OCI-M1 (cell line): Measurements from ENCODE around the gene TNRC6B.
"Not testable (repeated sequence)": the region's sequence is repeated elsewhere in the genome, so short reads cannot be mapped to it uniquely, and the experiment has no call there.

Source experiments
- DNase-seq: peaks from one replicate; lab custom pipeline; 2025; lab: John Stamatoyannopoulos, UW

TNRC6B gene

DNA sequence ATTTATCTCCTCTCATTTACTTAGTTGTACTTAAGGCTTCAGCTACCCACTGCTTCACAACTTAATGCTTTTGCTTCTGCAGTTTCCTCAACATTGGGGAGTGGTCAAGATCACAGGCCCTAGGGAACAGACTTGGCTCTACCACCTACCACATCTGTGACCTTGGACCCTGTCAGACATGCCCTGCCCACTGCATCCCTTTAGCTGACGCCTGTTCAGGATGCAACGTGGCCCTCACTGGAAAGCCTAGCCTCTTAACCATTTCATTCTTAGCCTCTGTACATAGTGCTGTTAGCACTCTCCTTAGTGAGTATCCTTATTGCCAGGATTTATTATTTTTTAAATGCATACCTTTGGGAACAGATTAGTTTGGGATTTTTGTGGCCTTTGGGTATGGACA is 34.4 kb downstream of the TNRC6B start:
- DNase-seq: no peak

DNA sequence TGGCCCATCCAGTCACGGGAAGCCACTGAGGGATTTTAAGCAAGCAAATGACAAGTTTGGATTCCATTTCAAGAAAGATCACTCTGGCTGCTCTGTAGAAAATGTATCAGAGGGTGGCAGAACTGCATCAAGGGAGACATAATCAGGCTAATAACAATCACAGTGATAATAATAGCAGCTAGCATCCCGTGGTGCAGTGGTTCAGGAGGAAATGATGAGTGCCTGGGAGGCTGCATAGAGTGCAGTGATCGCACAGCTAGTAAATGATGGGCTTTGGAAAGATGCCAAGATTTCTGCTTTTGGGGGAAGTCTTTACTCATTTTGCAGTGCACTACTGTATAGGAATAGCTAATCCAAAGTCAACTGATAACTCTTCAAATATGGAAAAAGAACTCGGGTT is 35.8 kb downstream of the TNRC6B start:
- no peak for DNase-seq

DNA sequence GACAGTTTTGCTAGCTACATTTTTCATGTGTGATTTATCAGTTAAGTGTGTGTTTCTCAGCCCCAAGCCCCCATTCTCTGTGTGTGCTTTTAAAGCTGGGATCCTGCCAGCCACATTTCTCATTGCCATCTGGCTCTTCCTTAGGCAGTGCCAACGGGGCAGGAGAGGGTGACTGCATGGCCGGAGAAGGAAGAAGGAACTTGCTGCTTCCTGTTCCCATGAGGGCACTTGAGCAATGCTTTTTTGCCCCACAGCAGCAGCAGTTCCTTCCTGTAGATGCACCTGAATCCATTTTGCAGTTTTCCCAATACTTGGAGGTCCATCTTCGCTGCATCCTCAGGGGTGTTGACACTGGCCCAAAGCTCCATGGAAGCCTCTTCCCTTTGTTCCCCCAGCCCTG is 37.5 kb downstream of the TNRC6B start:
- DNase-seq: no peak

DNA sequence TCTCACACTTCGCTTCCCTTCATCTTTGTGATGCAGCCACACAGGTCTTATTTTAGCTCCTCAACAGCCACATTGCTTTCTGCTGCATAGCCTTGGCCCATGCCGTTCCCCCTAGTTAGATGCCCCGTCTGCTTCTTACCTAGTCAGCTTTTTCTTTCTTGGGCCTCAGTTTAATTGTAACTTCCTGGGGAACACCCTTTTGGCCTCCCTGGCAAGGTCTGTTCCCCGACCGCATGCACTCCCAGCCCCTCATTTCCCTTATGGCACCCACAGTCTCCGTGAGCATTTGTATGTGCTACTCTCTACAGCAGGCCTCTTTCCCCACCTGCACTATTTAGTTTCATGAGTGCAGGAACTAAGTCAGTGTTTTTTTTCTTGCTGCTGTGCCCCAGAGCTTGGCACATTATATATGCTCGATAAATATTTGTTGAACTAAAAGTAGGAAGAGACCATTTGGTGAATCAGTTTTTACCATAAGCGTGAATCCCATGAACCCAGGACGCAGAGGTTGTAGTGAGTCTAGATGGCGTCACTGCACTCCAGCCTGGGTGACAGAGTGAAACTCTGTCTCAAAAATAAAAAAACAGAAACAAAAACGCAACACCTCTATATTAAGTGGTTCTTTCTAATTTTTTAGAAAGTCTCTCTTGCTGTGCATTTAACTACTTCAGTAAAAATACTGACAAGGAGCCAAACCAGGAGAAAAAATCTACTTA is 38.5 kb downstream of the TNRC6B start:
- no peak for DNase-seq

DNA sequence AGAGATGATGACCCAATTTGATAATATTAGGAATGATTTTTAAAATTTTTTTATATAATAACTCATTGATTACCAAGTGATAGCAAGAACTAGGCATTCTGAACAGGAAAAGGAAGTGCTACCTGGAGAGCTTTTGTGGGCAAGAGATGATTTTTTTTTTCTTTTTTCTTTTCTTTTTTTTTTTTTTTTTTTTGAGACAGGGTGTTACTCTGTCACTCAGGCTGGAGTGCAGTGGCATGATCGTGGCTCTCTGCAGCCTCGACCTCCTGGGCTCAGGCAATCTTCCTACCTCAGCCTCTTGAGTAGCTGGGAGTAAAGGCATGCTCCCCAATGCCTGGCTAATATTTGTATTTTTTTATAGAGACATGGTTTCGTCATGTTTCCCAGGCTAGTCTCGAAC is 40.4 kb downstream of the TNRC6B start:
- DNase-seq: no peak

DNA sequence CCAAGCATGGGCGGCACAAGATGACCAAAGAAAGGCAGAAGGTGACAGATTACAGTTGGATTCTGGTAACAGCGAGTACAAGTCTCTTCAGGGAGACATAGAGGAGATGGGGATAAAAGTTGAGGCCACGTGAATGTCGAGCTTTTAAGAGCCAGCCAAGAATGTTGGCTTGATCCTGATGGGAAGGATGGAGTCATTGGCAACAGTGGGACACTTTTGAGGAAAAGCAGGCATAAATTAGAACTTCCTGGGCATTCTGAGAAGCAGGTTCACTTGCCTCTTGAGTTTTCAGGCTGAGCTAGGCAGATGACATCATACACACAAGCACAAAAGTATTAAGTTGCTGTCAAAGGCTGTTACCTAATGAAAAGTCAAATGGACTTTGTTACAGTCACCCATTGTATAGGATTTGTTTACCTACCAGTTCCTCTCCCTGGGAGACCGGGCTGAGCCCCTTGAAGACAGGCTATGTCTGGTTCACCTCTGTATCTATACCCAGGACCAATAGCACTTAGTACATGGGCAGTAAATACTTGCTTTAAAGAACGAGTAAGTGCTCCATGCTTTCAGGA is 41.1 kb downstream of the TNRC6B start:
- no peak for DNase-seq

DNA sequence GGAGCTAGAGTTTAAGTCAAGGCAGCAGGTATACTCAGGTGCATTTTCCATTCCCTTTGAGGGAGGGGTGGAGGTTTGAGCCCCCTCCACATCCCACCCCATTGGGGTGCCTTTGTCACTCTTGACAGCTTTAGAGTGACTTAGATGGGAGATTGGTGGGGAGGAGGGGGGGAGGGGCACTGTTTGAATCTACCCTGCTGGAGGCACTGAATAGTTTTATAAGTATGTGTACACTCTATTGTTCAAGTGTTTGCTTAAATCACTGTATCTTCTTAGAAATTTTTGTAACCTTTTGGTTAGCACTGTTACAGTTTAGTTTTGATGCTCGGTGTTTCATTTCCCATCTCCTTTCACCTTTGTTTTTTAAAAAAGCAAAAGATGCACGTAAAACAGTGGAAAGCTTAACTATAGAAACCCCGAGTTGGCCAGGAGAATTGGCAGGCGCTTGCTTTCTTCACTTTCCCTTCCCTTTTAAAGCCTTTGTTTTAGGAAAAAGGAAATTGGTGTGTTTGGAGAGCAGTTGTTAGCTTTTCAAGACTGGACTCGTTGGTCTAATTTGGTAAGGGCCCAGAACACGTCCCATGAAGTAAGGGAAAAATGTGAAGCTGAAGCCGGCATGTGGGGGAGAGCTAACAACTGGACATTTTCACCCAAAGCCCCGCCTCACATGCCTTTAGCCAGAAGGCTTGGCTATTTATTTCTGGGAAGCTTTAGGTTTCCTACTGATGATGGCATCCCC is 42.8 kb downstream of the TNRC6B start:
- DNase-seq: no peak

DNA sequence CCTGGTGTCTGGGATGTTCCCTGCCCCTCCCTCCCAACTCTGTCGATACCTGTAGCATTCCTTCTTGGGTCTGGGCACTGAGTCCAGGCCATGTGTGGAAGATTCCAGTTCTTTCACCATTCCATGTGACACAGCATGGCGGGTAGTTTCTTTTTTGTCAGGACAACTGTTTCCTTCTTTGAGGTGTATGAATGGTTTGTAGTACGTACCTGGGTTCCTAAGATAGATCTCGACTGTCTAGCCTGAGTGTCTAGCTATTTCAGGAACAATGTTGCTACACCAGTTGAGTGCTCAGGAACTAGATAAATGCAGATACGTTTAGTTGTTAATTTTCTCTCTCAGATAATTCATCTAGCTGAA is 43.3 kb downstream of the TNRC6B start:
- no peak for DNase-seq

DNA sequence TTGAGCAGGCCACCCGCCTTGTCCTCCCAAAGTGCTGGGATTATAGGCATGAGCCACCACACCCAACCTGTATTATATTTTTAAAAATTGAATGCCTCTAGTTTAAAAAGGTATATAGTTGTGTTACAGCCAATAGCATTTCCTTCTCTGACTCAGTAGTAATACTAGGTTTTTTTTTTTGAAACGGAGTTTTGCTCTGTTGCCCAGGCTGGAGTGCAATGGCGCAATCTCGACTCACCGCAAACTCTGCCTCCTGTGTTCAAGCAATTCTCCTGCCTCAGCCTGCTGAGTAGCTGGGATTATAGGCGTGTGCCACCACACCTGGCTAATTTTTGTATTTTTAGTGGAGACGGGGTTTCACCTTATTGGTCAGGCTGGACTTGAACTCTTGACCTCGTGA is 45.3 kb downstream of the TNRC6B start:
- not testable (repeated sequence) for DNase-seq

DNA sequence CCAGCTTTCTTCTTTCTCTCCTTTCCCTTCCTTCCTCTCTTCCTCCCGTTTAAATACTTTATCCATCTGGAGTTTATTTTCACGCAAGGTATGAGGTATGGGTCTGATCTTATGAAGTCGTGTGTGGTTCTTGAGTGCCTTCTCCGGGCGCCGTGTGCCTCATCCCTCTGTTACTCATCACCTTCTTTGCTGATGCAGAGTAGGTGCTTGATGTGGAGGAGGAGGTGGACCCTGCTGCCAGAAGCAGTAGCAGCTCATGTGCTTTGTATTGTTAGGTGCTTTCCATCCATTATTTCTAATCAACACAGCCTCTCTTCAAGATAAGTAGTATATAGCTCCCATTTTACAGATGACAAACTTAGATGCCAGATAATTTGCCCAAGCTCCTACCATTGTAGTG is 47.0 kb downstream of the TNRC6B start:
- no peak for DNase-seq

DNA sequence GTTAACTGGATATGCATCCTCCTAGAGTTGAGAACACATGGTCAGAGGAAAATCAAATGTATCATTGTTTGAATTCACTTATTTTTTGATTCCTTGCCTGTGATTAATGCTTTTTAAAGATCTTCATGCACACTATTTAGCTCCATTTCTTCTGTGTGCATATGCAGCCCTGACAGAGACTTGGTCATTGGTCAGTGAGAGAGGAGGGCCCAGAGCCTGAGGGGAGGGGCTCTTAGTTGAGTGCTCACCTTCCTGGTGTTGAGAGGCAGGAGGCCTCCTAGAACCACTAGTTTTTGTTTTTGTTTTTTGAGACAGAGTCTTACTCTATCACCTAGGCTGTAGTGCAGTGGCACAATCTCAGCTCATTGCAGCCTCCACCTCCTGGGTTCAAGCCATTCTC is 48.9 kb downstream of the TNRC6B start:
- no peak for DNase-seq

DNA sequence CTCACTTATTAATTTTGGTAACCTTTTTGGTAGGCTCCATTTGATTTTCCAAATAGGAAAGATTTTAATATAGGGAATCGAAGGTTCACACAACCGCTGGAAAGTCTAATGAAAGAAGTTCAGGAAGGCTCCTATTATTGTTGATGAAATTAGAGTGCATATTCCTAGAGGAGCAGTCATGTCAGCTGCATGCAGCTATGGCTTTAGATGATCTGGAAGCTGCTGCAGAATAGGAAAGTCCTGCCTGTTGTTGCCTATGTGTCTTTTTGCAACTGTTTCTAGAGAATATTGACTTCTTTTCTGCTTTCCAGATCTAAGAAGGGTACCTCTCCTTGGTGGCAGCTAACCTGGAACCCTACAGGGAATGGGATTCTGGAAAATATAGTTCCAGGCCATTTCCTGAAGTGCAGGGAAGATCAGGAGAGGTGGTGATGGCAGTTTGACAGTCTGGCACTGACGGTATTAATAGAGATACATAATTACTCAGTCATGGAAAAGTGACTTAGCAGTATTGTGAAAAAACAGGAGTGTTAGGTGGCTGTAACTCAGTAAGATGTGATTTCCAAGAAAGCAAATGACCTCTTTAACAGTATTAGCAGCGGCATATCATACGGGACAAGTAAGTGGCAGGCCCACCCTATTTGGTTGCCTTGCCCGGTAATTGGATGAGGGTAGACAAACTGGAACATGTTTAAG is 54.0 kb downstream of the TNRC6B start:
- no peak for DNase-seq

DNA sequence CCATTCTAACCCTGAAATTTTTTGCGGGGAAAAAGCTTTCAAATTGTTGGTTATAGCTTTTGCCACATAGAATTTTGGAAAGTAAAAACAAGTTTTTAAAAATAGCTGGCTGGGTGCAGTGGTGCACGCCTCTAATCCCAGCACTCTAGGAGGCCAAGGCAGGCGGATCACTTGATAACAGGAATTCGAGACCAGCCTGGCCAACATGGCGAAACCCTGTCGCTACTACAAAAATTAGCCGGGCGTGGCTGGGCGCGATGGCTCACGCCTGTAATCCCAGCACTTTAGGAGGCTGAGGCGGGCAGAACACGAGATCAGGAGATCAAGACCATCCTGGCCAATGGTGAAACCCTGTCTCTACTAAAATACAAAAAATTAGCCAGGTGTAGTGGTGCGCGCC is 54.9 kb downstream of the TNRC6B start:
- no peak for DNase-seq

DNA sequence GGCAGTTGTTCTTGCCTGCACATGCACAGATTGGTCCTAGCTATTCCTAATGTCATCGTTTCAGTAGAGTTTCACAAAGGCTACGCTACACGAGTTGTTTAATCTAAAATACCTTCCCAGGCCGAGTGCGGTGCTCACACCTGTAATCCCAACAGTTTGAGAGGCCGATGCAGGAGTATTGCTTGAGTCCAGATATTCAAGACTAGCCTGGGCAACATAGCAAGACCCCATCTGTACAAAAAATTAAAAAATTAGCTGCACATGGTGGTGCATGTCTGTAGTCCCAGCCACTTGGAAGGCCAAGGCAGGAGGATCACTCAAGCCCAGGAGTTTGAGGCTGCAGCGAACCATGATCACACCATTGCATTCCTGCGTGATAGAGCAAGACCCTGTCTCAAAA is 56.2 kb downstream of the TNRC6B start:
- no peak for DNase-seq

DNA sequence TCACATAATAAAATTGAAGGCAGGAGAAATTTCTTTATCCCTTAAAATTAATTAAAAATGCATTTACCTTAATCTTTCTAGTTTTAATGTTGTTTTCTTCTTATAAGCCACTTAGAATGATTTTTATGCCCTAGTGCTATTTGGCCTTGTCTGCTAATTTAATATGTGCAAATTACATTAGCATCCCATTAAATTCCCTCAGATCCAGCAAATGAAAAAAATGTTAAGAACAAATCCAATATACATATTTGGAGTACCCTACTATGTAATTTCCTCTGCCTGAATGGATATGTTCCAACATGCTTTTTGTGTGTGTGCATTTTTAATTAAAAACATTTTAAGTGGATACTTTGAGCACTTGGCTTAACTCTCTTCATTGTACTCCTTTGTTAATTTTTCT is 56.9 kb downstream of the TNRC6B start:
- DNase-seq: no peak

DNA sequence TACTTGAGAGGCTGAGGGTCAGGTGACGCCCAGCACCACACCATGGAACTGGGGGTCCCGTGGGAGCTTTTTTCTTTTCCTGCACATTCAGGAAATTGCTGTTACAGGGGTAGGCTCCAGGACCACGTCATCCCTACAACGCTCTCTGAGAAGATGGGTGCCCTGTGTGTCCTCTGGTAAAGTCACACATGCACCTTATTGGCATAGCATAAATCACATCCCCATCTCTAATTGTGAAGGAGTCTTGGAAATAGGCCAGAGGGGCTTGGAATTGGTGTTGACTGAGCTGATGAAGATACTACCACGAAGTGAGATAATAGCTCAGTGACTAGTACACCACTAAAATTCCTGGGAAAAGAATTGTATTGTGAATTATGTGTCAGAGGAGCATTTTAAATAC is 57.6 kb downstream of the TNRC6B start:
- no peak for DNase-seq

DNA sequence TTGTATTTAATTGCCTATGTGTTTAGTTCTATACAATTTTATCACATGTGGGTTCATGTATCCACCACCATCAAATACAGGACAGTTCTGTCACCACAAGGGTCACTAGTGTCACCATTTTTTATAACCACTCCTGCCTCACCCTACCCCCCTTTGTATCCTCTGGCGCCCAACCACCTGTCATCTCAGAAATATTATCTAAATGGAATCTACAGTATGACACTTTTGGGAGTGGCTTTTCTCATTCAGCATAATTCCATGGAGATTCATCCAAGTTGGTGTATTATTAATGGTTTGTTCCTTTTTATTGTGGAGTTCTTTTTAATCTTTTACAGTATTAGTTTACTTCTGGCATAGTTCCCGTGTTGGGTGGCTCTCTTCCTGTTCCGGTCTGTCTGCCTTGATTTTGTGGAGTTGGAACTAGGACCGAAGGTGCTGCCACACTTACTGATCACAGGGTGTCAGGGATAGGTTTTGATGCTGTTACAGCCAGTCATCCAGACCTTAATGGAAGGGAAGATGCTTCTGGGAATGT is 58.5 kb downstream of the TNRC6B start:
- no peak for DNase-seq

DNA sequence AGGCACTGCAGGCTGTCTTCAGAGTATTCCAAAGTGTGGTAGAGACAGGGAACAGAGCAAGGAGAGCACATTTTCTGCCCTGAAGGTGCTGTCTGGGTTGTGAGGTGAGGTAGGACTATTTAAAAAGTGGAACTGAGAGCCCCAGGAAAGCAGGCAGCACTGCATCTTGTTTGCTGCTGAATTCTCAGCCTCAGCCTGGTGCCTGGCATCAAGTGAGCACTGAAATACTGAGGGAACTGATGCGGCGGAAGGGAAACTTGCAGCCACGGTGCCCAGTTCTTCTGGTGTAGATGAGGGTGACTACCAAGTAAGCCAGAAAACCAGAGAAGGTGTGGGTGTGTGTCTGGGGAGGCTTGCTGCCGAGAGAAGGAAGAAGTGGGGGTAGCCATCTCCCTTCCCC is 59.5 kb downstream of the TNRC6B start:
- DNase-seq: no peak

DNA sequence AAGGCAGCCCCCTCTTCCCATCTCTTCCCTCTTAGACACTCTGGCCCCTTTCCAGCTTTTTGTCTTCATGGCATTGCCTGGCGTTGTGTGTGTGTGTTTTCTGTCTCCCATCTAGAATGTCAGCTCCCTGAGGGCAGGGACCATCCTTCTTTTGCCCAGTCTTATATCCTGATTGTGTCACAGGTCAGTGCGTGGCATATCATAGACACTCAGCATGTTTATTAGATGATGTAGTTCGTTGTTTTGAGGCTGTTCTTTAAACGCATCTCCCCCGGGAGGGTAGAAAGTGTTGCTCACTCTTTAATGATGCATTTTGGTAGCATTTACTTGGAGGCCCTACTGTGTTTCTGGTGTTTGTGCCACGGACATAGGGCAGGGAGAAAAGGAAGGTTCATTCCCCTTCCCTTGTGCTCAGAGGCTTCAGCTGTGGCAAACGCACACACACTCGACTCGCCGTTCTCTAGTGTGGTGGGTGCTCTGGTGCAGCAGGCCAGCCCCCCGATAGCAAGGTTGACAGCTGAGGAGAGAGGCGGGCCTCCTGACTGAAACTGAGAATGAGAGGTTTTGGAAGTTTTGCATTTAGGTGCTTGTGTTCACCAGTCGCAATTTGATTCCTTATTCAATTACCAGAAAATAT is 60.2 kb downstream of the TNRC6B start:
- DNase-seq: no peak

DNA sequence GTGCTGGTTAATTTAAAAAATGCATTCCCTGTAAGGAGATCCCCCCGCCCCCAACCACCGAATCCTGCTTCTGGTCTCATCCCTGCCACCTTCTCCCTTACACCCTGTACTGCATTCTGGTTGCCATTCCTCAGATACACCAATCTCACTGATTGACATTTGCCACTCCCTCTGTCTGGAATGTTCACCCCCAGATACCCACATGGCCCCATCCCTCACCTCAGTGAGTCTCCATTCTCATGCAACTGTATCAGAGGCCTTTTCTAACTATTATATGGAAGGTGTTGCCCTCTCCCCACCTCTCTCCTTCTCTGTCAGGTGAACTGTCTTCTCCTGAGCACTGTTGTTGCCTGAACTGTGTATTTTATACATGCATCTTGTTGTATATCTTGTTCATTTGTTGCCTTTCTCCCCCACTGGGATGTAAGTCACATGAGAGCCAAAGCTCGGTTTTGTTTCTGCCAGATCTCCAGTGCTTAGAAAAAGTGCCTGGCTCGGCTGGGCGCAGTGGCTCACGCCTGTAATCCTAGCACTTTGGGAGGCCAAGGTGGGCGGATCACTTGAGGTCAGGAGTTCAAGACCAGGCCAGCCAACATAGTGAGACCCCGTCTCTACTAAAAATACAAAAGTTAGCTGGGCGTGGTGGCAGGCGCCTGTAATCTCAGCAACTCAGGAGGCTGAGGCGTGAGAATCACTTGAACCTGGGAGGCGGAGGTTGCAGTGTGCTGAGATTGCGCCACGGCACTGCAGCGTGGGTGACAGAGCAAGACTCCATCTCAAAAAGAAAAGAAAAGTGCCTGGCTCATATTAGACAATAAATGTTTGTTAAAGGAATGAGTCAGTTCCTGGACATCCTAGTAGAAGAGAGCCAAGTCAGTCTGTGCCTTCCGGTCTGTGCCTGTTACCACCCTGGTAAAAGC is 61.0 kb downstream of the TNRC6B start:
- no peak for DNase-seq

DNA sequence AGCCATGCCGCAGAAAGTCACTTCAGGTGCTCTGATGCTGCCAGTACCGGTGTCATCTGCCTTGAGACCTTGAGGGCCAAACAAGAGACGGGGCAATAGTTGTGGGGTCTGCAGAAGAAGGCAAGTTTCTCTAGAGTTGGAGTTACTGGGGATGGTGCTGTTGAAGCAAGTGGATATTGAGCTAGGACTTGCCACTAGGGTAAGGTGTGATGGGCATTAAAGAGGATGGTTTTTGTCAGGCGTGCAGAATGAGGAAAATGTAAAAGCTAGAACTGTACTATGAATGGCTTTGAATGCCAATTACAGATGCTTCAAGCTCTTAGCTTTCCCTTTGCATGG is 61.6 kb downstream of the TNRC6B start:
- no peak for DNase-seq
